PC-3 (cell line): ENCODE data around the gene NUP153. TPM values are rescaled to one million over a fixed set of nuclear protein-coding genes. Genes with fewer than 3 reads are reported as not detected.

ENCODE experiments used
- ATAC-seq: fragments of 200-7000 bp; cut with Tn5 transposase; 2 replicates; pipeline ENCODE4 v1.9.1; 2020; ENCODE audit warnings: mild to moderate bottlenecking, moderate library complexity
- BruUV-seq: library from RNA; stranded (reverse); fragments of 400-500 nt; replicated peaks from 2 replicates; lab custom pipeline; 2021; lab: Mats Ljungman, UMichigan
- CTCF ChIA-PET: fragments of 300-600 bp; sonication (Branson Sonifier 250); formaldehyde crosslinking; loops from one replicate; lab custom pipeline; 2022; ENCODE audit warnings: antibody characterized with exemption; lab: Charles Lee
- POLR2A ChIA-PET: fragments of 300-600 bp; sonication (Branson Sonifier 250); formaldehyde crosslinking; loops from one replicate; lab custom pipeline; 2022; ENCODE audit warnings: antibody characterized with exemption; ENCODE audit not compliant: unreplicated experiment; lab: Charles Lee
- DNase-seq: peaks from one replicate; pipeline ENCODE4 v3.0.0-alpha.2; 2015
- H2AFZ ChIP-seq: fragments of 300-600 bp; sonication (generic); 2 replicates; pipeline ENCODE4 v1.6.0; 2016; ENCODE audit warnings: antibody characterized with exemption, low read length
- H3F3A ChIP-seq: fragments of 300-600 bp; sonication (generic); one replicate; pipeline ENCODE4 v1.6.0; 2017; ENCODE audit warnings: antibody characterized with exemption, low read length, control low read depth, mild to moderate bottlenecking; ENCODE audit not compliant: unreplicated experiment
- H3K27ac ChIP-seq: fragments of 300-600 bp; sonication (generic); 2 replicates; pipeline ENCODE4 v1.5.1; 2016; ENCODE audit warnings: mild to moderate bottlenecking, low read length
- H3K27me3 ChIP-seq: fragments of 300-600 bp; sonication (generic); 2 replicates; pipeline ENCODE4 v1.6.1; 2016; ENCODE audit warnings: low read length, mixed read lengths
- H3K36me3 ChIP-seq: fragments of 300-600 bp; sonication (generic); 2 replicates; pipeline ENCODE4 v1.6.1; 2016; ENCODE audit warnings: low read depth, mixed run types, low read length, mixed read lengths
- H3K4me1 ChIP-seq: fragments of 300-600 bp; sonication (generic); 2 replicates; pipeline ENCODE4 v1.5.1; 2016; ENCODE audit warnings: low read length; ENCODE audit not compliant: insufficient read depth
- H3K4me2 ChIP-seq: fragments of 300-600 bp; sonication (generic); 2 replicates; pipeline ENCODE4 v1.6.0; 2016; ENCODE audit warnings: low read length
- H3K4me3 ChIP-seq: fragments of 300-600 bp; sonication (generic); 2 replicates; pipeline ENCODE4 v1.5.1; 2016; ENCODE audit warnings: mild to moderate bottlenecking, low read length, mixed read lengths
- H3K79me2 ChIP-seq: fragments of 300-600 bp; sonication (generic); 2 replicates; pipeline ENCODE4 v1.6.1; 2017; ENCODE audit warnings: low read length, mixed read lengths
- H3K9ac ChIP-seq: fragments of 300-600 bp; sonication (generic); 2 replicates; pipeline ENCODE4 v1.6.0; 2016; ENCODE audit warnings: mild to moderate bottlenecking, low read length
- H3K9me2 ChIP-seq: fragments of 300-600 bp; sonication (generic); replicated peaks from 2 replicates; pipeline ENCODE4 v1.6.1; 2016; ENCODE audit warnings: mixed run types, low read length, mixed read lengths
- H3K9me3 ChIP-seq: fragments of 300-600 bp; sonication (generic); 2 replicates; pipeline ENCODE4 v1.6.1; 2016; ENCODE audit warnings: low read length, mixed read lengths
- H4K20me1 ChIP-seq: fragments of 300-600 bp; sonication (generic); 2 replicates; pipeline ENCODE4 v1.6.1; 2016; ENCODE audit warnings: low read length, mixed read lengths
- CTCF ChIP-seq: fragments of 300-600 bp; sonication (generic); conservative IDR thresholded peaks from 2 replicates; pipeline ENCODE4 v1.5.1; 2017; ENCODE audit warnings: antibody characterized with exemption, low read depth, mild to moderate bottlenecking, low read length
- EZH2 ChIP-seq: fragments of 300-600 bp; sonication (generic); IDR thresholded peaks from one replicate; pipeline ENCODE4 v1.6.1; 2017; ENCODE audit warnings: antibody characterized with exemption, mild to moderate bottlenecking, low read length; ENCODE audit not compliant: unreplicated experiment
- EZH2phosphoT487 ChIP-seq: fragments of 300-600 bp; sonication (generic); IDR thresholded peaks from 2 replicates; pipeline ENCODE4 v1.6.1; 2018; ENCODE audit warnings: mild to moderate bottlenecking, antibody characterized with exemption, low read length, borderline replicate concordance
- intact Hi-C: fragments of 100-400 bp; cut with micrococcal nuclease; formaldehyde crosslinking; loops from 2 replicates; pipeline ENCODE4 v1.9.0; 2023
- total RNA-seq: library from RNA; depleted of rRNA; stranded (reverse); fragments of >200 nt; gene quantifications from 2 replicates; pipeline ENCODE4 v1.2.3, GENCODE V29; 2014

Gene NUP153
- total RNA-seq, 1 experiment from 2014 or later: 48.3 TPM

- ATAC-seq (no peak), DNase-seq (no peak)
- Histone ChIP-seq H3K9me2 (no peaks in the 10 kb centered on the region), H3K9me3 (no peaks in the 10 kb centered on the region), H3K36me3 (no peaks in the 10 kb centered on the region), H3K9ac (no peak overlapping the region), H4K20me1 (no peaks in the 10 kb centered on the region), H3K27me3 (no peaks in the 10 kb centered on the region), H2AFZ (no peak overlapping the region), H3K79me2 (no peaks in the 10 kb centered on the region), H3K4me2 (no peak overlapping the region), H3K4me3 (no peak overlapping the region), H3K27ac (no peak overlapping the region), H3K4me1 (peaks cover 11% of the 10 kb centered on the region; the same call in 1 of the 2 replicates), H3F3A (no peaks in the 10 kb centered on the region)
- no TSS peak for BruUV-seq
- ChIA-PET CTCF (no interaction called here), POLR2A (no interaction called here)
- no peak for TF ChIP-seq EZH2phosphoT487
- TF ChIP-seq CTCF: no peak
- TF ChIP-seq EZH2: no peak
- intact Hi-C loops: no loop called here
These were observed 22.7 kb upstream of the NUP153 start for GRCh38 chr6:17729223-17730077.

DNA sequence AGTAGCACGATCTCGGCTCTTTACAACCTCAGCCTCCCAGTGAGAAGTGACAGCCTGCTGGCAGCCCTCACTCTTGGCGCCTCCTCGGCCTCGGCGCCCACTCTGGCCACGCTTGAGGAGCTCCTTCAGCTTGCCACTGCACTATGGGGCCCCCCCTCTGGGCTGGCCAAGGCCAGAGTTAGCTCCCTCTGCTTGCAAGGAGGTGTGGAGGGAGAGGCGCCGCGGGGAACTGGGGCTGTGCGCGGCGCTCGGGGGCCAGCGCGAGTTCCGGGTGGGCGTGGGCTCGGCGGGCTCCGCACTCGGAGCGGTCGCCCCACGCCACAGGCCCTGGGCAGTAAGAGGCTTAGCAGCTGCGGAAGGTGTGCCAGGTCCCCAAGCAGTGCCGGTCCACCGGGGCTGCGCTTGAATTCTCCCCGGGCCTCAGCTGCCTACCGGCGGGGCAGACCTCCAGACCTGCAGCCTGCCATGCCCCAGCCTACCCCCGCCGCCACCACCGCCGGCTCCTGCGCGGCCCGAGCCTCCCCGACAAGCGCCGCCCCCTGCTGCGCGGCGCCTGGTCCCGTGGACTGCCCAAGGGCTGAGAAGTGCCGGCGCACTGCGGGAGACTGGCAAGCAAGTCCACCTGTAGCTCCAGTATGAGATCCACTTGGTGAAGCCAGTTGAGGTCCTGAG is 22.0 kb upstream of the NUP153 start:
- ATAC-seq: no peak
- H3K9me3 ChIP-seq: no peaks in the 10 kb centered on the region
- no peaks in the 10 kb centered on the region for H4K20me1 ChIP-seq
- H3K9me2 ChIP-seq: no peaks in the 10 kb centered on the region
- BruUV-seq: no TSS peak
- no peak overlapping the region for H3K27ac ChIP-seq
- H3K36me3 ChIP-seq: no peaks in the 10 kb centered on the region
- no peaks in the 10 kb centered on the region for H3K27me3 ChIP-seq
- intact Hi-C loops: no loop called here
- no peak overlapping the region for H2AFZ ChIP-seq
- TF ChIP-seq EZH2: no peak
- no peak for TF ChIP-seq CTCF
- no peak for TF ChIP-seq EZH2phosphoT487
- H3K9ac ChIP-seq: no peak overlapping the region
- no peak for DNase-seq
- peaks cover 11% of the 10 kb centered on the region; the same call in 1 of the 2 replicates for H3K4me1 ChIP-seq
- H3F3A ChIP-seq: no peaks in the 10 kb centered on the region
- no peak overlapping the region for H3K4me3 ChIP-seq
- CTCF ChIA-PET: no interaction called here
- no peak overlapping the region for H3K4me2 ChIP-seq
- POLR2A ChIA-PET: no interaction called here
- H3K79me2 ChIP-seq: no peaks in the 10 kb centered on the region

GRCh38 chr6:17725083-17725482 is 18.4 kb upstream of the NUP153 start:
- H3K27ac ChIP-seq: no peak overlapping the region
- no peak overlapping the region for H3K4me3 ChIP-seq
- no peaks in the 10 kb centered on the region for H3K27me3 ChIP-seq
- H3K79me2 ChIP-seq: no peaks in the 10 kb centered on the region
- no peaks in the 10 kb centered on the region for H4K20me1 ChIP-seq
- ChIA-PET CTCF (no interaction called here), POLR2A (no interaction called here)
- H3K4me2 ChIP-seq: no peak overlapping the region
- H3K9ac ChIP-seq: no peak overlapping the region
- H3K36me3 ChIP-seq: no peaks in the 10 kb centered on the region
- H3K9me3 ChIP-seq: no peaks in the 10 kb centered on the region
- no peak overlapping the region for H2AFZ ChIP-seq
- peaks cover 6% of the 10 kb centered on the region; the same call in 1 of the 2 replicates for H3K4me1 ChIP-seq
- no peaks in the 10 kb centered on the region for H3K9me2 ChIP-seq
- no peaks in the 10 kb centered on the region for H3F3A ChIP-seq
- DNase-seq (no peak), ATAC-seq (no peak)
- TF ChIP-seq CTCF: no peak
- TF ChIP-seq EZH2: no peak
- no peak for TF ChIP-seq EZH2phosphoT487
- BruUV-seq: no TSS peak
- intact Hi-C loops: no loop called here
